EL (cell line): ENCODE measurements around the gene GLOD4.
"Not testable (repeated sequence)": the region's sequence is repeated elsewhere in the genome, so short reads cannot be mapped to it uniquely, and the experiment has no call there.

Experiments used
- DNase-seq: peaks from one replicate; pipeline ENCODE4 v3.0.0-alpha.2; 2016

The GLOD4 gene

GRCh38 chr17:802481-802880, 20.4 kb upstream of the GLOD4 start:
- no peak for DNase-seq

- no peak for DNase-seq
Observed at GRCh38 chr17:801660-802059, 19.6 kb upstream of the GLOD4 start.

- no peak for DNase-seq
Observed at GRCh38 chr17:800446-801242, 18.6 kb upstream of the GLOD4 start.

GRCh38 chr17:799261-799660, 17.2 kb upstream of the GLOD4 start:
- DNase-seq = no peak

- DNase-seq = no peak
Observed at GRCh38 chr17:798246-798645, 16.2 kb upstream of the GLOD4 start.

- DNase-seq = no peak
Observed at GRCh38 chr17:797236-797840, 15.3 kb upstream of the GLOD4 start.

- no peak for DNase-seq
Observed at GRCh38 chr17:796609-797008, 14.5 kb upstream of the GLOD4 start.

GRCh38 chr17:795721-796120, 13.6 kb upstream of the GLOD4 start:
- no peak for DNase-seq

- no peak for DNase-seq
Observed at GRCh38 chr17:795276-795675, 13.2 kb upstream of the GLOD4 start.

- DNase-seq = peak; percentile 70
Observed at GRCh38 chr17:794876-795275, 12.8 kb upstream of the GLOD4 start.

- DNase-seq = no peak
Observed at GRCh38 chr17:792277-792676, 10.2 kb upstream of the GLOD4 start.

- no peak for DNase-seq
Observed at GRCh38 chr17:791829-792228, 9.7 kb upstream of the GLOD4 start.

- not testable (repeated sequence) for DNase-seq
Observed at GRCh38 chr17:790874-791247, 8.8 kb upstream of the GLOD4 start.

GRCh38 chr17:789931-790873, 8.1 kb upstream of the GLOD4 start:
- DNase-seq = not testable (repeated sequence)

GRCh38 chr17:789160-789840, 7.2 kb upstream of the GLOD4 start:
- no peak for DNase-seq

GRCh38 chr17:788551-788950, 6.5 kb upstream of the GLOD4 start:
- DNase-seq = no peak

GRCh38 chr17:787641-788221, 5.7 kb upstream of the GLOD4 start:
- DNase-seq = no peak

- not testable (repeated sequence) for DNase-seq
Observed at GRCh38 chr17:785901-786300, 3.8 kb upstream of the GLOD4 start.

- no peak for DNase-seq
Observed at GRCh38 chr17:784143-784542, 2.1 kb upstream of the GLOD4 start.

GRCh38 chr17:778096-778495, 4.0 kb downstream of the GLOD4 start:
- DNase-seq = no peak

- no peak for DNase-seq
Observed at GRCh38 chr17:774313-774584, 7.8 kb downstream of the GLOD4 start.

GRCh38 chr17:773467-774312, 8.4 kb downstream of the GLOD4 start:
- DNase-seq = no peak
